Breast epithelium (tissue), 4 donors: Measurements from ENCODE around the gene BRD7. TPM values are rescaled to one million over a fixed set of nuclear protein-coding genes. Genes with fewer than 3 reads are reported as not detected.

Experiments used
- DNase-seq, 2 donors: peaks; one replicate each; pipeline ENCODE4 v3.0.0-alpha.2; 2019; ENCODE audit warnings: low spot score in 2 of 2
- H3K27ac ChIP-seq, 2 donors: fragments of 200-600 bp; sonication (generic) in 1 of 2; one replicate each; pipeline ENCODE4 v1.5.1; 2016 to 2019; ENCODE audit warnings: mild to moderate bottlenecking in 1 of 2
- H3K27me3 ChIP-seq, 2 donors: fragments of 200-600 bp; sonication (generic) in 1 of 2; one replicate each; pipeline versions ENCODE4 v1.5.1 to v1.6.0; 2017 to 2019; ENCODE audit warnings: control low read depth in 1 of 2, mild to moderate bottlenecking in 1 of 2
- H3K36me3 ChIP-seq: fragments of 200-600 bp; one replicate; pipeline ENCODE4 v1.5.1; 2019
- H3K4me1 ChIP-seq, 2 donors: fragments of 200-600 bp; sonication (generic); one replicate each; pipeline ENCODE4 v1.5.1; 2016 to 2019; ENCODE audit warnings: control low read depth in 1 of 2
- H3K4me3 ChIP-seq, 3 donors: fragments of 200-600 bp; sonication (generic); 1 replicate in 2 of 3; 2 replicates in 1 of 3; pipeline ENCODE4 v1.5.1; 2016 to 2019; ENCODE audit warnings: mild to moderate bottlenecking in 3 of 3, moderate library complexity in 2 of 3
- H3K9me3 ChIP-seq, 2 donors: fragments of 200-600 bp; sonication (generic) in 1 of 2; one replicate each; pipeline ENCODE4 v1.5.1; 2016 to 2019; ENCODE audit warnings: control low read depth in 1 of 2
- POLR2A ChIP-seq: fragments of 450-650 bp; IDR thresholded peaks from one replicate; pipeline ENCODE4 v1.6.1; 2016; ENCODE audit warnings: antibody characterized with exemption, mild to moderate bottlenecking, moderate library complexity
- POLR2AphosphoS5 ChIP-seq, 3 donors: sonication (generic); formaldehyde crosslinking; IDR thresholded peaks; one replicate each; pipeline ENCODE4 v1.6.1; 2017; ENCODE audit warnings: antibody characterized with exemption in 3 of 3
- intact Hi-C: fragments of 100-400 bp; cut with DNase I; formaldehyde crosslinking; loops from one replicate; pipeline ENCODE4 v1.15.1; 2023; ENCODE audit warnings: low total_unique reads
- total RNA-seq, 3 donors: library from RNA; depleted of rRNA; stranded (reverse); fragments of >200 nt; gene quantifications; one replicate each; pipeline ENCODE4 v1.1.0, GENCODE V29; 2016
- TF ChIP-seq, protein P1 (sequence below), 3 donors: fragments of 450-650 bp; IDR thresholded peaks; one replicate each; pipeline ENCODE4 v1.5.1; 2016 to 2017; ENCODE audit warnings: antibody characterized with exemption in 3 of 3, mild to moderate bottlenecking in 3 of 3, moderate library complexity in 3 of 3

BRD7 gene
- total RNA-seq, 3 donors from 2014 or later, result 42.0 to 53.9 (median 43.0) TPM

DNA sequence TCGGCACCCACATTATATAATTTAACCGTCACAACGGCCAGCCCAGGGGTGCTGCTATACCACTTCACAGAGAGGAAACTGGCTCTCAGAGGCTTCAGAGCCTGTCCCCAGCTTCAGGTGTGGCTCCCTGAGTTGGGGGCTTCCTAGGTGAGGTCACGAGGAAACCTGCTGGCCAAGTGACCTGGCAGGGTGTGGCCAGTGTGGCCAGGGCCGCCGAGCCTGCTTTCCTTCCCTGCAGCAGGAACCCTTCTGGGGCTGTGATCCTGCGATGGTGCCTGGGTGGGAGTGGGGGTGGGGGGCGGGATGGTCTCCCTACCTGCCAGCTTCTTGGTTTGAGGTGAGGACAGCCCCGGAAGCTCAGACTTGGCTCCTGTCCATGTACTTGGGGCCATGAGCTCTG is 62.5 kb downstream of the BRD7 start:
- Histone ChIP-seq H3K27me3 (no peaks in the 10 kb centered on the region), H3K36me3 (no peaks in the 10 kb centered on the region), H3K4me1 (no peaks in the 10 kb centered on the region), H3K27ac (no peak overlapping the region), H3K9me3 (no peaks in the 10 kb centered on the region), H3K4me3 (no peak overlapping the region)
- TF ChIP-seq, protein P1, sequence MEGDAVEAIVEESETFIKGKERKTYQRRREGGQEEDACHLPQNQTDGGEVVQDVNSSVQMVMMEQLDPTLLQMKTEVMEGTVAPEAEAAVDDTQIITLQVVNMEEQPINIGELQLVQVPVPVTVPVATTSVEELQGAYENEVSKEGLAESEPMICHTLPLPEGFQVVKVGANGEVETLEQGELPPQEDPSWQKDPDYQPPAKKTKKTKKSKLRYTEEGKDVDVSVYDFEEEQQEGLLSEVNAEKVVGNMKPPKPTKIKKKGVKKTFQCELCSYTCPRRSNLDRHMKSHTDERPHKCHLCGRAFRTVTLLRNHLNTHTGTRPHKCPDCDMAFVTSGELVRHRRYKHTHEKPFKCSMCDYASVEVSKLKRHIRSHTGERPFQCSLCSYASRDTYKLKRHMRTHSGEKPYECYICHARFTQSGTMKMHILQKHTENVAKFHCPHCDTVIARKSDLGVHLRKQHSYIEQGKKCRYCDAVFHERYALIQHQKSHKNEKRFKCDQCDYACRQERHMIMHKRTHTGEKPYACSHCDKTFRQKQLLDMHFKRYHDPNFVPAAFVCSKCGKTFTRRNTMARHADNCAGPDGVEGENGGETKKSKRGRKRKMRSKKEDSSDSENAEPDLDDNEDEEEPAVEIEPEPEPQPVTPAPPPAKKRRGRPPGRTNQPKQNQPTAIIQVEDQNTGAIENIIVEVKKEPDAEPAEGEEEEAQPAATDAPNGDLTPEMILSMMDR (IDR thresholded peaks at IDR 0.05), result no peak
- TF ChIP-seq POLR2A, result no peak
- no peak for DNase-seq
- intact Hi-C loops, result no loop called here

DNA sequence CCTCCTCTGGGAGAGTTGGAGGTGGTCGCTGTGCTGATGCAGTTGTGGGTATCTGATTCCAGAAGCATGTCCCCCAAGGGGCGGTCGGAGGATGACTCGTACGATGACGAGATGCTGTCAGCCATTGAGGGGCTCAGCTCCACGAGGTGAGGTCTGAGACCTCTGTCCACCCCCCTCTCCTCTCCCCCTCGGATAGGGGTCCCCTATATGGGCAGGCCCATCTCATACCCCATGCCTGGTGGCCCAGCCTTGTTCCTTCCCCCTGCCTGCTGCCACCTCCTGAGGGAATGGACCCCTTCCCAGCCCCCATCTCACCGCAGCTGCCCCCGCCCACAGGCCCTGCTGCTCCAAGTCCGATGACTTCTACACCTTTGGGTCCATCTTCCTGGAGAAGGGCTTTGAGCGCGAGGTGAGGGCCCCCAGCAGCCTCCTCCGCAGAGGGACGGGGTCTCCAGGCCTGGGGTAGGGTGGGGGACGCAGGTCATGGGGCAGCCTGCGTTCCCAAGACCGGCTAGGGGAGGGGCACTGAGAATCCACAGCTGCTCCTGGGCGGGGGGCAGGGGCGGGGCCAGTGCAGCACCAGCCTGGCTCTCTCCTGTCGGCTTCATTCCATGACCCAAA is 63.2 kb downstream of the BRD7 start:
- Histone ChIP-seq H3K4me1 (no peaks in the 10 kb centered on the region), H3K27ac (no peak overlapping the region), H3K27me3 (no peaks in the 10 kb centered on the region), H3K36me3 (no peaks in the 10 kb centered on the region), H3K9me3 (no peaks in the 10 kb centered on the region), H3K4me3 (no peak overlapping the region)
- intact Hi-C loops, result no loop called here
- peak in 1 of 2 donors; percentile 48 for DNase-seq
- TF ChIP-seq, protein P1 (IDR thresholded peaks at IDR 0.05), result no peak
- TF ChIP-seq POLR2AphosphoS5 (IDR thresholded peaks at IDR 0.05) (no peak), POLR2A (no peak)

DNA sequence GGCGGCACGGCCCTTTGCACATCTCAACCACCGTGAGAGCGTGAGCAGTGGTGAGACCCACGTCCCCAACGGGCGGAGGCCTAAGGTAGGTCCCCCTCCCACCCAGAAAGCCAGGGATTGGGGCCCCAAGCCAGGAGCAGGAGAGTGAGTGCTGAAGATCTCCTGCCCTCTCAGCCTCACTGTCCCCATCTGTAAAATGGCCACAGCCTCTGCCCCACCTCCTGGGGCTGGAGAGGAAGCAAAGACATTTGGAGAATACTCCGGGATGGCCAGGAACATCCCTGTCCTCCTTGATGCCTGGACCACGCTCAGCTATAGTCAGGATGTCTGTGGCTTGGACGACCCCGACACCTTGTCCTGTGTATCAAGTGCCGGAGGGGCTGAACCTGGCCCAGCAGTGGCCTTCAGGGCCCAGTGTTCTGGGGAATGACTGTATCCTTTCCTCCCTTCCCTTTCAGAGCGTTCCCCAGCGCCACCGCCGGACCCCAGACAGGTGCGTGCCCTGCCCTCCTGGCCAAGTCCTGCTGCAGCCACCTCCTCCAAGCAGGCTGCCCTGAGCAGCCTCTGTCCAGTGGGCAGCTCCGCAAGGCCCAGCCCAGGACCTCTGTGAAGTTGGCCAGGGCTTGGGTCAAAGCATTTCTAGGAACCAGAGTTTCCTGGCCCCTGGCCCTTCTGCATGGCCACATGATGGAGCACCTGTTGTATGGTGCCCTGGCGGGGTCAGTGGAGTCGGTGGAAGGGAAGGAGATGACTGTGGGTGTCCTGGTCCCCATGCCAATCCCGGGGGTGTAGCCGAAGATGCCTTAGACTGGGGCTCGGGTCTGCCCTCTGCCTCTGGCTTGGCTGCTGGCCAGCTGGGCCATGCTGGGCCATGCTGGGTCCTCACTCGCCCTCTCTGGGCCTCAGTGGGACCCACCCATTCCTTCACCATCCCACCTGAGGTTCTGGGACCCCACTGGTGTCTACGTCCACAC is 64.0 kb downstream of the BRD7 start:
- peak in 1 of 2 donors; percentile 31 for DNase-seq
- Histone ChIP-seq H3K4me3 (no peak overlapping the region), H3K27ac (no peak overlapping the region), H3K4me1 (no peaks in the 10 kb centered on the region), H3K27me3 (no peaks in the 10 kb centered on the region), H3K9me3 (no peaks in the 10 kb centered on the region), H3K36me3 (no peaks in the 10 kb centered on the region)
- TF ChIP-seq, protein P1 (IDR thresholded peaks at IDR 0.05), result no peak
- no peak for TF ChIP-seq POLR2A
- intact Hi-C loops, result no loop called here

DNA sequence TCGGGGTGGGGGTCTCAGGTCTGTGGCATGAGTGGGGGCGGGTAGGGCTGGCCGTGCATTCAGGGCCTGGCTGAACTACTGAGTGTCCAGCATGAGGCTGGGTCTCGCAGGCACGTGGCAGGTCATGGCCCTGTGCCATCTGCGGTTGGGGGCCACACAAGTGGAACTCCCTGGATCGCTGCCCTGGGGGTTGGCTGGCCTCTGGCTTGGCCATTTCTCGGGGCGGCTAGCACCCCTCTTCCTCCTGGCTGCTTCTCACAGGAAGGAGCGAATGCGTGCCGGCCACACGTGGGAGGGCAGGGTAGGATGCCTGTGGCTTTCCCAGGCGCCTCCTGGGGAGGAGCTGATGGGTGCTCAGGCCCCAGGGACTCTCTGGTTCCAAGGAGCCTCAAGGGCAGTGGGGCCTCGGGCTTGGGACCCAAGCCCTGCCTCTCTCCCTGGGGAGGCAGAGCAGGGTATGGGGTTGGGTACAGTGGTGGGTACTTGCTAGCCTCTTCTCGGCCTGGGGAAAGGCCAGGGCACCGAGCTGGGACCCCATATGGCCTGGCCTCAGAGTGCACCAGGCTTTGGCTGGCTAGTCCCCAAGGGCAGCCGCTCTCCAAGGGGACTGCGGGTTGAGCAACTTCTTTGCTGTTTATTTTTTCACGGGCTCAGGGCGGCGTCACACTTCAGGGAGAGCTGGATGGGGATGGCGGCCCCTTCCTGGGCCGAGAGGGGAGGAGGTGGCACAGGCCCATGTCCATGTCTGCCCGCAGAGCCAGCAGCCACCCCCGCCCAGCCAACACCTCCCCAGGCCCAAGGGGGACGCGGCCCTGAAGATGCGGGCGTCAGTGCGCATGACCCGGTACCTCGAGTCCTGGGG is 65.0 kb downstream of the BRD7 start:
- Histone ChIP-seq H3K27ac (no peak overlapping the region), H3K9me3 (no peaks in the 10 kb centered on the region), H3K27me3 (no peaks in the 10 kb centered on the region), H3K4me1 (no peaks in the 10 kb centered on the region), H3K4me3 (no peak overlapping the region), H3K36me3 (no peaks in the 10 kb centered on the region)
- DNase-seq, result peak in 1 of 2 donors; percentile 48
- intact Hi-C loops, result no loop called here
- TF ChIP-seq POLR2AphosphoS5 (IDR thresholded peaks at IDR 0.05) (no peak), POLR2A (no peak)
- TF ChIP-seq, protein P1 (IDR thresholded peaks at IDR 0.05), result no peak
